B cell (primary cell): Measurements from ENCODE around the gene SEMA6D. TPM values are rescaled to one million over a fixed set of nuclear protein-coding genes. Genes with fewer than 3 reads are reported as not detected.

Experiments used
- ATAC-seq: fragments of 200-7000 bp; cut with Tn5 transposase; one replicate; pipeline ENCODE4 v1.10.0; 2021; ENCODE audit warnings: low read depth, mild to moderate bottlenecking, moderate number of reproducible peaks, moderate library complexity
- CTCF ChIA-PET: fragments of 350-600 bp; sonication (Branson Sonifier 250); formaldehyde crosslinking; loops from one replicate; lab custom pipeline; 2021; ENCODE audit warnings: antibody characterized with exemption, inconsistent platforms; lab: Charles Lee
- POLR2A ChIA-PET: fragments of 350-600 bp; sonication (Branson Sonifier 250); formaldehyde crosslinking; loops from one replicate; lab custom pipeline; 2021; ENCODE audit warnings: antibody characterized with exemption; lab: Charles Lee
- DNase-seq: peaks from one replicate; pipeline ENCODE4 v3.0.0; 2013
- H2AFZ ChIP-seq: 2 replicates; pipeline ENCODE4 v1.6.1; 2012; ENCODE audit warnings: mild to moderate bottlenecking, low read depth, low read length; ENCODE audit not compliant: insufficient read depth, poor library complexity, severe bottlenecking
- H3K27ac ChIP-seq, 2 donors: 1 replicate in 1 of 2; 2 replicates in 1 of 2; pipeline ENCODE4 v1.5.1; 2012 to 2013; ENCODE audit warnings: low read length in 2 of 2, mild to moderate bottlenecking in 2 of 2, moderate library complexity in 1 of 2
- H3K27me3 ChIP-seq, 4 experiments: fragments of 200-600 bp in 1 of 4; sonication (generic) in 1 of 4; replicated peaks in 1 of 4; 1 replicate in 2 of 4; 2 replicates in 2 of 4; pipeline versions ENCODE4 v1.6.1 to v1.7.0; 2013 to 2016; ENCODE audit warnings: low read length in 3 of 4, mild to moderate bottlenecking in 2 of 4, mixed read lengths in 1 of 4, moderate library complexity in 1 of 4; ENCODE audit not compliant: insufficient read depth in 4 of 4, control insufficient read depth in 3 of 4; ENCODE audit errors: control extremely low read depth in 1 of 4
- H3K36me3 ChIP-seq, 2 experiments: replicated peaks in 1 of 2; 1 replicate in 1 of 2; 2 replicates in 1 of 2; pipeline versions ENCODE4 v1.6.1 to v1.7.1; 2013; ENCODE audit warnings: low read length in 1 of 2; ENCODE audit not compliant: insufficient read depth in 2 of 2, control insufficient read depth in 1 of 2; ENCODE audit errors: control extremely low read depth in 1 of 2, extremely low read depth in 1 of 2
- H3K4me1 ChIP-seq, 2 donors: fragments of 200-600 bp in 1 of 2; sonication (generic) in 1 of 2; 1 replicate in 1 of 2; 2 replicates in 1 of 2; pipeline versions ENCODE4 v1.5.1 to v1.6.1; 2013 to 2017; ENCODE audit warnings: low read length in 2 of 2; ENCODE audit not compliant: control insufficient read depth in 2 of 2, insufficient read depth in 2 of 2
- H3K4me2 ChIP-seq: replicated peaks from 2 replicates; pipeline ENCODE3; 2012; ENCODE audit warnings: mild to moderate bottlenecking, low read depth, low read length; ENCODE audit not compliant: poor library complexity, severe bottlenecking
- H3K4me3 ChIP-seq, 5 experiments: fragments of 200-600 bp in 1 of 5; sonication (generic) in 1 of 5; 1 replicate in 3 of 5; 2 replicates in 2 of 5; pipeline versions ENCODE4 v1.5.1 to v1.7.0; 2011 to 2016; ENCODE audit warnings: low read length in 4 of 5, mild to moderate bottlenecking in 4 of 5, low read depth in 2 of 5, control low read depth in 1 of 5, moderate library complexity in 1 of 5; ENCODE audit not compliant: insufficient read depth in 1 of 5; ENCODE audit errors: control extremely low read depth in 1 of 5, extremely low read depth in 1 of 5
- H3K79me2 ChIP-seq: fragments of 200-600 bp; sonication (generic); one replicate; pipeline ENCODE4 v1.6.0; 2016; ENCODE audit warnings: low read length; ENCODE audit not compliant: control insufficient read depth, insufficient read depth
- H3K9ac ChIP-seq: fragments of 200-600 bp; sonication (generic); 2 replicates; pipeline ENCODE4 v1.6.1; 2017; ENCODE audit warnings: mild to moderate bottlenecking, low read length, moderate library complexity
- H3K9me3 ChIP-seq, 3 donors: one replicate each; pipeline versions ENCODE4 v1.6.1 to v1.7.1; 2013; ENCODE audit warnings: low read length in 2 of 3; ENCODE audit not compliant: control insufficient read depth in 2 of 3, insufficient read depth in 1 of 3; ENCODE audit errors: control extremely low read depth in 1 of 3
- H4K20me1 ChIP-seq: 2 replicates; pipeline ENCODE4 v1.6.0; 2012; ENCODE audit warnings: mild to moderate bottlenecking, low read length; ENCODE audit not compliant: insufficient read depth, control insufficient read depth, poor library complexity, severe bottlenecking
- H3K27ac Mint-ChIP-seq: one replicate; pipeline ENCODE4 v1.8.0; 2021; ENCODE audit warnings: mixed read lengths
- H3K27me3 Mint-ChIP-seq: one replicate; pipeline ENCODE4 v1.8.0; 2021; ENCODE audit warnings: mixed read lengths
- H3K4me1 Mint-ChIP-seq: one replicate; pipeline ENCODE4 v1.8.0; 2021; ENCODE audit warnings: mixed read lengths
- H3K4me3 Mint-ChIP-seq: one replicate; pipeline ENCODE4 v1.8.0; 2021; ENCODE audit warnings: mixed read lengths
- H3K9me3 Mint-ChIP-seq: one replicate; pipeline ENCODE4 v1.8.0; 2022; ENCODE audit warnings: mixed read lengths; ENCODE audit not compliant: insufficient read depth
- CTCF ChIP-seq: fragments of 200-600 bp; IDR thresholded peaks from one replicate; pipeline ENCODE4 v1.8.0; 2022; ENCODE audit warnings: antibody characterized with exemption, mild to moderate bottlenecking
- EZH2 ChIP-seq: IDR thresholded peaks from 2 replicates; pipeline ENCODE4 v1.6.1; 2012; ENCODE audit warnings: borderline replicate concordance, low read depth, mild to moderate bottlenecking, moderate library complexity, low read length; ENCODE audit not compliant: insufficient read depth, poor library complexity, severe bottlenecking
- WGBS: methylation state at CpG from one replicate; pipeline ENCODE4 v1.1.5; 2013; ENCODE audit warnings: missing lambda C conversion rate; ENCODE audit not compliant: insufficient coverage; 5-methylcytosine and 5-hydroxymethylcytosine counted together
- intact Hi-C: fragments of 100-400 bp; cut with micrococcal nuclease; formaldehyde crosslinking; loops from one replicate; pipeline ENCODE4 v1.10.0; 2022
- polyA plus RNA-seq: library from polyadenylated mRNA; depleted of rRNA; stranded (reverse); fragments of >200 nt; gene quantifications from 2 replicates; pipeline ENCODE4 v1.2.3, GENCODE V29; 2012
- total RNA-seq, 2 donors: library from RNA; stranded (reverse); fragments of 120-200 nt in 1 of 2; gene quantifications; 1 replicate in 1 of 2; 2 replicates in 1 of 2; pipeline versions ENCODE4 v1.2.3 to v1.2.4, GENCODE V29; 2013 to 2022

Gene SEMA6D
- total and polyA plus RNA-seq, 2 donors (not counting 1 experiment from before 2014, with no cell fraction given), result not detected

- WGBS, result 83% methylated on average over 1 of the region's 3 CpGs
Observed at GRCh38 chr15:47675735-47676134, 41.6 kb upstream of the SEMA6D start.

GRCh38 chr15:47678040-47678439 lies 39.3 kb upstream of the SEMA6D start:
- Histone ChIP-seq H3K27ac (no peak overlapping the region), H2AFZ (no peak overlapping the region), H3K4me1 (no peaks in the 10 kb centered on the region), H3K9me3 (peaks cover 0 to 5% (median 0%) of the 10 kb centered on the region in 3 donors), H4K20me1 (no peaks in the 10 kb centered on the region), H3K9ac (no peak overlapping the region), H3K4me2 (no peak overlapping the region), H3K36me3 (no peaks in the 10 kb centered on the region), H3K79me2 (no peaks in the 10 kb centered on the region), H3K27me3 (no peaks in the 10 kb centered on the region), H3K4me3 (no peak overlapping the region)
- no peaks in the 10 kb centered on the region for H3K9me3 Mint-ChIP-seq
- intact Hi-C loops, result no loop called here
- ATAC-seq (no peak), DNase-seq (no peak)
- no peaks in the 10 kb centered on the region for H3K27me3 Mint-ChIP-seq
- POLR2A ChIA-PET, result no interaction called here
- WGBS, result 0% methylated on average over 1 of the region's 1 CpG
- TF ChIP-seq EZH2 (no peak), CTCF (no peak)
- H3K4me1 Mint-ChIP-seq, result no peaks in the 10 kb centered on the region
- no peak overlapping the region for H3K4me3 Mint-ChIP-seq
- H3K27ac Mint-ChIP-seq, result no peak overlapping the region
- CTCF ChIA-PET, result no interaction called here

More at GRCh38 chr15:47675735-47676134, 41.6 kb upstream of the SEMA6D start:
- Histone ChIP-seq H3K4me2 (no peak overlapping the region), H3K9ac (no peak overlapping the region), H3K27me3 (no peaks in the 10 kb centered on the region), H3K9me3 (peaks cover 0 to 5% (median 0%) of the 10 kb centered on the region in 3 donors), H3K36me3 (no peaks in the 10 kb centered on the region), H3K27ac (no peak overlapping the region), H3K4me1 (no peaks in the 10 kb centered on the region), H2AFZ (no peak overlapping the region), H4K20me1 (no peaks in the 10 kb centered on the region), H3K4me3 (no peak overlapping the region), H3K79me2 (no peaks in the 10 kb centered on the region)
- POLR2A ChIA-PET, result no interaction called here
- H3K4me3 Mint-ChIP-seq, result no peak overlapping the region
- no peak for ATAC-seq
- peaks cover 3% of the 10 kb centered on the region for H3K27me3 Mint-ChIP-seq
- no peak overlapping the region for H3K27ac Mint-ChIP-seq
- DNase-seq, result no peak
- intact Hi-C loops, result no loop called here
- no peaks in the 10 kb centered on the region for H3K4me1 Mint-ChIP-seq
- TF ChIP-seq EZH2 (no peak), CTCF (no peak)
- CTCF ChIA-PET, result interaction anchor here (0.6 kb wide), 1 partner anchor 10 kb away, joined by 3 read pairs; no protein-coding TSS in a partner anchor
- H3K9me3 Mint-ChIP-seq, result no peaks in the 10 kb centered on the region
